Neutrophil (primary cell): ENCODE measurements around the gene ZC3H8.
A peak's percentile ranks its signal among the peaks of the same experiment; 100 is the strongest.

Experiments used
- H3K27ac ChIP-seq: fragments of 200-600 bp; sonication (generic); 2 replicates; pipeline ENCODE4 v1.5.1; 2016; ENCODE audit warnings: mild to moderate bottlenecking, moderate library complexity
- H3K27me3 ChIP-seq: fragments of 200-600 bp; sonication (generic); 2 replicates; pipeline ENCODE4 v1.6.0; 2016; ENCODE audit warnings: mild to moderate bottlenecking
- H3K36me3 ChIP-seq: fragments of 200-600 bp; sonication (generic); 2 replicates; pipeline ENCODE4 v1.5.1; 2017
- H3K4me1 ChIP-seq, 2 experiments: fragments of 200-600 bp in 1 of 2; sonication (generic) in 1 of 2; 1 replicate in 1 of 2; 2 replicates in 1 of 2; pipeline versions ENCODE4 v1.5.1 to v1.6.1; 2013 to 2016; ENCODE audit warnings: low read depth in 1 of 2, low read length in 1 of 2, mild to moderate bottlenecking in 1 of 2, moderate library complexity in 1 of 2; ENCODE audit not compliant: control insufficient read depth in 1 of 2, insufficient read depth in 1 of 2
- H3K4me3 ChIP-seq, 2 experiments: fragments of 200-600 bp in 1 of 2; sonication (generic) in 1 of 2; 1 replicate in 1 of 2; 2 replicates in 1 of 2; pipeline ENCODE4 v1.5.1; 2013 to 2016; ENCODE audit warnings: low read depth in 1 of 2, low read length in 1 of 2, mild to moderate bottlenecking in 1 of 2, moderate library complexity in 1 of 2
- H3K9me3 ChIP-seq: fragments of 200-600 bp; sonication (generic); 2 replicates; pipeline ENCODE4 v1.5.1; 2016
- CTCF ChIP-seq: fragments of 200-600 bp; sonication (generic); IDR thresholded peaks from 2 replicates; pipeline ENCODE4 v1.5.1; 2016; ENCODE audit warnings: antibody characterized with exemption

The ZC3H8 gene

DNA sequence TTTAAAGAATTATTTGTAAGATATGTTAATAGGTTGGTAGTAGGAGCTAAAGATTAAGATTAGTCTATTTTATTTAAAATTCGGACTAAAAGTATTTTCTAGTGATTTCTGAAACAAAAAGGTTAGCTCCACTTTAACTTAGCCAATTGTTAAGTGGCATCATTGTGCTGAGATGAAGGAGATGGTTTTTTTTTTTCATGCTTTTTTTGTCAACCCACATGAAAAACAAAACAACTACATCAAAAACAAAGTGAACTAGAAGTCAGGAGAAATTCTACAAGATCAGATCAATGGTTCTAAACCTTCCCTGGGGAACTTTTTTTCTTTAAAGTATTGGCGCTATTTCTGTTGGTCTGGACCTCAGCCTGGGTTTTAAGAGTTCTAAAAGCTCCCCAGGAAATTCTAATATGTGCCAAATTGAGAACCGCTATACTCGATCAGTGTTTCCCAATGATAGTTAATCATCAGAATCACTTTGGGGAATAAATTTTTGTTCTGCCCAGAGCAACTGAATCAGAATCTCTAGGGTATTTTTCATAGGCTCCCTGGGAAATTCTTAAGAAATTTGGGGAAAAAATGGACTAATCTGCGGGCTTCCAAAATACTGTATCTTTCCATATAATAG lies 22.9 kb upstream of the ZC3H8 start:
- H3K27ac ChIP-seq: no peak overlapping the region

GRCh38 chr2:112276954-112277353 lies 22.1 kb upstream of the ZC3H8 start:
- Histone ChIP-seq H3K27ac (no peak overlapping the region), H3K27me3 (no peaks in the 10 kb centered on the region), H3K4me3 (peak overlapping the region; percentile 82 to 97), H3K4me1 (peaks cover 8 to 13% of the 10 kb centered on the region in 2 experiments), H3K36me3 (no peaks in the 10 kb centered on the region), H3K9me3 (no peaks in the 10 kb centered on the region)
- no peak for TF ChIP-seq CTCF

More for the DNA sequence above, 22.9 kb upstream of the ZC3H8 start:
- no peaks in the 10 kb centered on the region for H3K27me3 ChIP-seq
- no peaks in the 10 kb centered on the region for H3K9me3 ChIP-seq
- H3K36me3 ChIP-seq: no peaks in the 10 kb centered on the region
- H3K4me3 ChIP-seq: no peak overlapping the region
- peaks cover 8 to 13% of the 10 kb centered on the region in 2 experiments for H3K4me1 ChIP-seq
- no peak for TF ChIP-seq CTCF

DNA sequence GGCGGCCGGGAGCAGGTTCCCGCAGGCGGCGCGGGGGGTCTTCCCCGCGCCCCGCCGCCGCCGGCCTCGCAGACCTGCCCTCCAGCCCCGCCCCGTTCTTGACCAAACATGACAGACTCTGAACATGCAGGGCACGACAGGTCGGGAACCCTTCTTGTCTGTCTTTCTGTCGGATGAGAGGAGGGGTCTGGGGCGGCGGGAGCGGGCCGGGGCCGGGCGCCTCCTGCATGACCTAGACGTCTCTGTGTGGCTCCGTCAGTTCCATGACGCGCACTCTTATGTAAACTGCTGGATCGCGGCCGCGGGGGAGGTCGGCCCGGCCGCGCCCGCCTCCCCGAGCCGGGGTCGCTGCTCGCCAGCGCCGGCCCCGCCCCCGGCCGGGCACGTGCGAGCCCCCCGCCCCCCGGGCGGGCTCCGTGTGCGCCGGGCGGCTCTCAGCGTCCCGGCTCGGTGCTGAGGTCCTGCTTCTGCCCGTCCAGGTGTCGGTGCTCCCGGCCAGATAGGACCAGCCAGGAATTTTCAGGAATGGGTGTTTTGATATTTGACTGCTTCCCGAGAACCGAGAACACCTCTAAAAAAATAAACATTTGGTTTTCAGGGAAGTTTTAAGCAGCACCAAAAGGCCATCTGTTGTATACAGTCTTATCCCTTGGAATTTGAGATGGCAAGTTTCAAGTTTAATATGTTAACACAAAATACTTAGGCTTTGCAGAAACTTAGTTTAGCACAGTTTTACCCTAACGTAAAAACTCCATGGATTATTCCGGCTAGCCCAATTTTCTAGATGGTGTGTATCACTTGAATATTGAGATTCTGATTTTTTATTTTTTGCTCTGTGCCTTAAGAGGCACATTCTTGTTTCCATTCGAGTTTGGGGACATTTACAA lies 21.3 kb upstream of the ZC3H8 start:
- TF ChIP-seq CTCF: no peak
- peak overlapping the region; percentile 82 to 97 for H3K4me3 ChIP-seq

GRCh38 chr2:112275311-112275886 lies 20.6 kb upstream of the ZC3H8 start, which contains the start of gene ZC3H6:
TSS of gene ZC3H6 (plus strand) at chr2:112275597. CDS start at chr2:112275995, 398 bp downstream.
- peak; percentile 77 for TF ChIP-seq CTCF
- Histone ChIP-seq H3K27ac (peak within 1 kb of the TSS; percentile 92), H3K36me3 (no peaks in the 10 kb centered on the region), H3K4me3 (peak within 1 kb of the TSS; percentile 82 to 97), H3K9me3 (no peaks in the 10 kb centered on the region), H3K27me3 (no peaks in the 10 kb centered on the region), H3K4me1 (peaks cover 8 to 13% of the 10 kb centered on the region in 2 experiments)

More for the DNA sequence above, 21.3 kb upstream of the ZC3H8 start:
- Histone ChIP-seq H3K36me3 (no peaks in the 10 kb centered on the region), H3K9me3 (no peaks in the 10 kb centered on the region), H3K4me1 (peaks cover 8 to 13% of the 10 kb centered on the region in 2 experiments), H3K27ac (peak overlapping the region; percentile 92), H3K27me3 (no peaks in the 10 kb centered on the region)

DNA sequence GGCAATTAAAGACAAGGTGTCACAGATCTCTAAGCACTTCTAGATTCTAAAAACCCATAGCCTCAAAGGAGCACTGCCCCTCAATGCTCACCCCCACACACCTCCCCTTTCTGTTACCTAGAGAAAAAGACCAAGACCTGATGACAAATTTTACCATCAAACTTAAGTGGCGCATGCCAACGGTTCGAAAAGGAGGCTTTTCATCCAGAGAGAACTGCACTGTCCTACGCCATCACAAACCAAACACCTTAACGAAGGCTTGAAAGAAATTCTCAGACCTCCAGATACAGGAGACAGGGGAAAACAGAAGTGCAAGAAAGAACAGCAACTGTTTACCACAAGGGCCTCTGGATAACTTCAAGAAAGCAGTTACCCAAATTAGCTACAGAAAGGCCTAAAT lies 18.5 kb upstream of the ZC3H8 start:
- no peak overlapping the region for H3K4me3 ChIP-seq
- H3K36me3 ChIP-seq: no peaks in the 10 kb centered on the region
- no peak for TF ChIP-seq CTCF
- no peak overlapping the region for H3K27ac ChIP-seq
- H3K4me1 ChIP-seq: peaks cover 8 to 13% of the 10 kb centered on the region in 2 experiments
- no peaks in the 10 kb centered on the region for H3K27me3 ChIP-seq
- no peaks in the 10 kb centered on the region for H3K9me3 ChIP-seq
